ENCODE data around the gene DMRT2. TPM values are rescaled to one million over a fixed set of nuclear protein-coding genes. Genes with fewer than 3 reads are reported as not detected.

DMRT2 gene
- total RNA-seq, 4 donors from 2014 or later, result 1.1 to 4.9 (median 2.4) TPM

GRCh38 chr9:1058826-1059487, 8.8 kb downstream of the DMRT2 start:
- DNase-seq (ENCODE audit: low spot score) (no peak), ATAC-seq (ENCODE audit: low FRiP score) (no peak)
- TF ChIP-seq CTCF (IDR thresholded peaks at IDR 0.05), result no peak

GRCh38 chr9:1065130-1065529, 15.0 kb downstream of the DMRT2 start:
- ATAC-seq (ENCODE audit: low FRiP score), result no peak
- no peak for DNase-seq (ENCODE audit: low spot score)
- no peak for TF ChIP-seq CTCF (IDR thresholded peaks at IDR 0.05)

GRCh38 chr9:1070692-1071091, 20.5 kb downstream of the DMRT2 start:
- no peak for TF ChIP-seq CTCF (IDR thresholded peaks at IDR 0.05)
- DNase-seq (ENCODE audit: low spot score) (no peak), ATAC-seq (ENCODE audit: low FRiP score) (no peak)

- ATAC-seq (ENCODE audit: low FRiP score) (no peak), DNase-seq (ENCODE audit: low spot score) (no peak)
- no peak for TF ChIP-seq CTCF (IDR thresholded peaks at IDR 0.05)
Observed at GRCh38 chr9:1071730-1072129, 21.6 kb downstream of the DMRT2 start.

- no peak for DNase-seq (ENCODE audit: low spot score)
- ATAC-seq (ENCODE audit: low FRiP score), result no peak
- TF ChIP-seq CTCF (IDR thresholded peaks at IDR 0.05), result no peak
Observed at GRCh38 chr9:1073497-1073896, 23.3 kb downstream of the DMRT2 start.

- TF ChIP-seq CTCF (IDR thresholded peaks at IDR 0.05), result no peak
- no peak for DNase-seq (ENCODE audit: low spot score)
- no peak for ATAC-seq (ENCODE audit: low FRiP score)
Observed at GRCh38 chr9:1077616-1078015, 27.5 kb downstream of the DMRT2 start.

GRCh38 chr9:1083325-1083913, 33.3 kb downstream of the DMRT2 start:
- TF ChIP-seq CTCF (IDR thresholded peaks at IDR 0.05), result no peak
- no peak for ATAC-seq (ENCODE audit: low FRiP score)
- DNase-seq (ENCODE audit: low spot score), result no peak

Measured in omental fat pad (tissue), 4 donors.